Activated CD4-positive, CD25-positive, alpha-beta regulatory T cell (primary cell): Measurements from ENCODE around the gene TANGO2.
A peak's percentile ranks its signal among the peaks of the same experiment; 100 is the strongest.

ENCODE experiments used
- DNase-seq, 4 experiments: peaks; one replicate each; lab custom pipeline; 2025; lab: John Stamatoyannopoulos, UW

The TANGO2 gene

GRCh38 chr22:20020533-20021195 is at the start of gene TANGO2:
Gene TANGO2, plus strand, starts transcription at chr22:20021110. Its CDS starts 15,689 bp downstream, at chr22:20036799.
- DNase-seq, result peak; percentile 79 to 92 (median 86)

GRCh38 chr22:19971276-19972124 is 49.4 kb upstream of the TANGO2 start:
- DNase-seq, result no peak

- DNase-seq, result no peak
Observed at GRCh38 chr22:19972251-19972650, 48.7 kb upstream of the TANGO2 start.

GRCh38 chr22:19972652-19973550 is 48.0 kb upstream of the TANGO2 start:
- DNase-seq, result no peak

- no peak for DNase-seq
Observed at GRCh38 chr22:19973551-19974267, 47.2 kb upstream of the TANGO2 start.

- DNase-seq, result no peak
Observed at GRCh38 chr22:19974268-19974861, 46.5 kb upstream of the TANGO2 start.

GRCh38 chr22:19974935-19975706 is 45.8 kb upstream of the TANGO2 start:
- no peak for DNase-seq

- no peak for DNase-seq
Observed at GRCh38 chr22:19975707-19976035, 45.2 kb upstream of the TANGO2 start.

- no peak for DNase-seq
Observed at GRCh38 chr22:19976671-19977070, 44.2 kb upstream of the TANGO2 start.

- no peak for DNase-seq
Observed at GRCh38 chr22:19977296-19978243, 43.3 kb upstream of the TANGO2 start.

- DNase-seq, result no peak
Observed at GRCh38 chr22:19978748-19979147, 42.2 kb upstream of the TANGO2 start.

GRCh38 chr22:19979712-19980493 is 41.0 kb upstream of the TANGO2 start:
- DNase-seq, result no peak

GRCh38 chr22:19980766-19981165 is 40.1 kb upstream of the TANGO2 start:
- DNase-seq, result no peak

- DNase-seq, result no peak
Observed at GRCh38 chr22:19981171-19981960, 39.5 kb upstream of the TANGO2 start.

GRCh38 chr22:19981961-19982920 is 38.7 kb upstream of the TANGO2 start:
- no peak for DNase-seq

GRCh38 chr22:19982991-19983578 is 37.8 kb upstream of the TANGO2 start:
- DNase-seq, result no peak
